ENCODE measurements around the gene PPP1R27. TPM values are rescaled to one million over a fixed set of nuclear protein-coding genes. Genes with fewer than 3 reads are reported as not detected.

PPP1R27 gene
- total and polyA plus RNA-seq, 9 of the 15 experiments (the other 6 are each of a cell fraction or from before 2014, with no cell fraction given), result 0.29 to 6.9 (median 1.5) TPM; not detected in 2

GRCh38 chr17:81867170-81867990 is 32.5 kb upstream of the PPP1R27 start (continued):
- TF ChIP-seq SMAD4 (CRISPR knock-in tag; conservative IDR thresholded peaks at IDR 0.05) (no peak), FOXA1 (IDR thresholded peaks at IDR 0.05; ENCODE audit: borderline replicate concordance) (no peak), TFE3 (CRISPR knock-in tag; IDR thresholded peaks at IDR 0.05) (no peak), MTF1 (CRISPR knock-in tag; IDR thresholded peaks at IDR 0.05; ENCODE audit: borderline replicate concordance) (no peak), ZFX (CRISPR knock-in tag; IDR thresholded peaks at IDR 0.05) (0 out of 2 replicates have a peak, but pooled peaks have one; percentile 24), MAFG (tag; conservative IDR thresholded peaks at IDR 0.05) (no peak), HMGXB4 (CRISPR knock-in tag; IDR thresholded peaks at IDR 0.05) (no peak), ASH1L (IDR thresholded peaks at IDR 0.05; ENCODE audit: borderline replicate concordance, low read depth, partially characterized antibody) (no peak), ZBTB9 (CRISPR knock-in tag; IDR thresholded peaks at IDR 0.05) (peak; percentile 83), RFX5 (IDR thresholded peaks at IDR 0.05; ENCODE audit: low read depth, low read length) (no peak), FOXJ3 (CRISPR knock-in tag; IDR thresholded peaks at IDR 0.05) (no peak), RAD21 (CRISPR knock-in tag; conservative IDR thresholded peaks at IDR 0.05 in 1 of 2, IDR thresholded peaks at IDR 0.05 in 1 of 2) (no peak), RBBP5 (IDR thresholded peaks at IDR 0.05; ENCODE audit: borderline replicate concordance, insufficient read depth, low read length, poor library complexity, severe bottlenecking) (peak; percentile 12), POLR2AphosphoS5 (IDR thresholded peaks at IDR 0.05; ENCODE audit: control insufficient read depth, insufficient read depth, low read depth, low read length) (peak; percentile 49), SMAD1 (IDR thresholded peaks at IDR 0.05; ENCODE audit: low read depth, low read length, partially characterized antibody) (peak; percentile 17), MYC (IDR thresholded peaks at IDR 0.05; ENCODE audit: low read depth, low read length) (no peak; the same call in 1 of the 2 replicates), MYC (CRISPR knock-in tag; IDR thresholded peaks at IDR 0.05; ENCODE audit: borderline replicate concordance, low read depth) (0 out of 2 replicates have a peak, but pooled peaks have one; percentile 41), SREBF1 (IDR thresholded peaks at IDR 0.05; ENCODE audit: borderline replicate concordance, low read depth, low read length) (no peak), ADNP (tag; IDR thresholded peaks at IDR 0.05) (no peak), EZH2 (IDR thresholded peaks at IDR 0.05; ENCODE audit: borderline replicate concordance, low read depth, low read length) (no peak), RBM39 (optimal IDR thresholded peaks at IDR 0.05; ENCODE audit: low read depth, low read length) (no peak), PTBP1 (IDR thresholded peaks at IDR 0.05; ENCODE audit: low read depth, low read length) (peak; percentile 90), ZNF408 (CRISPR knock-in tag; IDR thresholded peaks at IDR 0.05; ENCODE audit: low read depth) (no peak)
